Measurements from ENCODE around the gene ATRX.

- no peak for TF ChIP-seq ELF4 (IDR thresholded peaks at IDR 0.05)
- TF ChIP-seq FOXM1 (IDR thresholded peaks at IDR 0.05; ENCODE audit: borderline replicate concordance), result no peak
- no peak for TF ChIP-seq ARNT (IDR thresholded peaks at IDR 0.05)
- TF ChIP-seq ZNF384 (IDR thresholded peaks at IDR 0.05), result no peak
- TF ChIP-seq HDGF (IDR thresholded peaks at IDR 0.05; ENCODE audit: borderline replicate concordance), result no peak
- TF ChIP-seq FOXK2 (IDR thresholded peaks at IDR 0.05), result no peak
- TF ChIP-seq PKNOX1 (IDR thresholded peaks at IDR 0.05), result no peak
- TF ChIP-seq CTBP1 (IDR thresholded peaks at IDR 0.05; ENCODE audit: borderline replicate concordance), result no peak
- TF ChIP-seq SP1 (IDR thresholded peaks at IDR 0.05), result no peak
- TF ChIP-seq SUZ12 (IDR thresholded peaks at IDR 0.05), result no peak
- no peak for TF ChIP-seq TARDBP (IDR thresholded peaks at IDR 0.05)
Observed at GRCh38 chrX:77689376-77689775, 96.6 kb downstream of the ATRX start.

Measured in HEK293T (cell line).